ENCODE data around the gene RPS21.

DNA sequence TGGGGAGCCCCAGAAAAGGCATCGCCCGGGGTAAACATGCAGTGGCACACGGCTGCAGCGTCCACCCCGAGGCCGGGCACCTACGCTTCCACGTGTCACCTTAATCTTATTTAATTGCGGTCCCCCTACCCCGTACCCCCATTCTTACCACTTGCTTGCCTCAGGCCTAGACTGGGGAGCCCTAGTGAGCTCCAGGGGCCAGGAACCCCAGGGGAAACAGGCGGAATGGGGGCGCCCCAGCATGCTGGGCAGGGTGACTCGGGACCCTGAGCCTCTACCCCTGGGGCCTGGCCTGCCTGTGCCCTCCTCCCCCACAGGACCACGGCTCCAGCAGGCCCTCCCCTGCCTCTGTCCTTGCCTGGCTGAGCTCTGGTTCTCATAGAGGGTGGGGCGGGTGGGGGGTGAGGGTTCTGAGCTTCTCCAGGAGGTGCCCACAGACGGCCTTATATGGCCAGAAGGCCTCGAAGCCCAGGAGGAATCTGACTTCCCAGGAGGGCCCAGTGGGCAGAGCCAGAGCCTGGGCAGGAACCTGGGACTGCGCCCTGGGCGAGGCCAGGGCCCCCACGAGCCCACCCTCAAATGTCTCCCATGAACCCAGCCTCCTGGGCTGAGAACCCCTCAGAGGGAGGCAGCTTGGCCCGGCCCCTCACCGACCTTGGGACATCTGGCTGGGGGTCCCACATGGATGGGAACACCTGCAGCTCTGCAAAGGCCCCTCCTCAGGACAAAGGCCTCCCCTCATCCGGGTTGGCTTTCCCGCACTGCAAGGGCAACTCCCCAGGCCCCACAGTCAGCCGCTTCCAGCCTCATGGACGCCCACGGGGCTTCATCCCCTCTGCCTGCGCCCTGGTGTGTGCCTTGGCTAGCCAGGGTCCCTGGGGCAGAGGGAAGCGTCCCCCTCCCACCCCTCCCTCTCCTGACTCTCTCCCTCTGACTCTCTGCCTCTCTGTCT lies 14.6 kb upstream of the RPS21 start:
- TF ChIP-seq ARNTL (CRISPR knock-in tag; IDR thresholded peaks at IDR 0.05; ENCODE audit: borderline replicate concordance, low read depth): no peak
- TF ChIP-seq, protein P1, sequence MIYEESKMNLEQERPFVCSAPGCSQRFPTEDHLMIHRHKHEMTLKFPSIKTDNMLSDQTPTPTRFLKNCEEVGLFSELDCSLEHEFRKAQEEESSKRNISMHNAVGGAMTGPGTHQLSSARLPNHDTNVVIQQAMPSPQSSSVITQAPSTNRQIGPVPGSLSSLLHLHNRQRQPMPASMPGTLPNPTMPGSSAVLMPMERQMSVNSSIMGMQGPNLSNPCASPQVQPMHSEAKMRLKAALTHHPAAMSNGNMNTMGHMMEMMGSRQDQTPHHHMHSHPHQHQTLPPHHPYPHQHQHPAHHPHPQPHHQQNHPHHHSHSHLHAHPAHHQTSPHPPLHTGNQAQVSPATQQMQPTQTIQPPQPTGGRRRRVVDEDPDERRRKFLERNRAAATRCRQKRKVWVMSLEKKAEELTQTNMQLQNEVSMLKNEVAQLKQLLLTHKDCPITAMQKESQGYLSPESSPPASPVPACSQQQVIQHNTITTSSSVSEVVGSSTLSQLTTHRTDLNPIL (CRISPR knock-in tag; IDR thresholded peaks at IDR 0.05; ENCODE audit: low read depth): no peak

All from SK-N-SH treated with all-trans-retinoic acid at 6 μM for 48 hours (cell line).